HG03159 (cell line): ENCODE measurements around the gene NTM.

Source experiments
- ATAC-seq: cut with Tn5 transposase; IDR thresholded peaks from one replicate; pipeline ENCODE4 v1.9.1; 2021; ENCODE audit warnings: mild to moderate bottlenecking, moderate library complexity; ENCODE audit not compliant: unreplicated experiment

The NTM gene

GRCh38 chr11:131841925-131842635 is 471.7 kb downstream of the NTM start:
- ATAC-seq = no peak

- ATAC-seq = no peak
Measured at GRCh38 chr11:131845255-131845654, 474.8 kb downstream of the NTM start.

- no peak for ATAC-seq
Measured at GRCh38 chr11:131849485-131849884, 479.1 kb downstream of the NTM start.

GRCh38 chr11:131850507-131850906 is 480.1 kb downstream of the NTM start:
- ATAC-seq = no peak

- ATAC-seq = no peak
Measured at GRCh38 chr11:131851964-131852755, 481.7 kb downstream of the NTM start.

- ATAC-seq = no peak
Measured at GRCh38 chr11:131852757-131853156, 482.3 kb downstream of the NTM start.

- no peak for ATAC-seq
Measured at GRCh38 chr11:131854391-131854790, 484.0 kb downstream of the NTM start.

GRCh38 chr11:131855320-131855719 is 484.9 kb downstream of the NTM start:
- ATAC-seq = no peak

GRCh38 chr11:131857246-131857645 is 486.8 kb downstream of the NTM start:
- no peak for ATAC-seq

- no peak for ATAC-seq
Measured at GRCh38 chr11:131858505-131858904, 488.1 kb downstream of the NTM start.

- ATAC-seq = no peak
Measured at GRCh38 chr11:131859538-131860210, 489.3 kb downstream of the NTM start.

GRCh38 chr11:131864228-131864627 is 493.8 kb downstream of the NTM start:
- ATAC-seq = no peak

- ATAC-seq = no peak
Measured at GRCh38 chr11:131865860-131866259, 495.4 kb downstream of the NTM start.

GRCh38 chr11:131866535-131867400 is 496.4 kb downstream of the NTM start:
- ATAC-seq = no peak

- peak; percentile 79 for ATAC-seq
Measured at GRCh38 chr11:131867457-131868257, 497.2 kb downstream of the NTM start.

GRCh38 chr11:131868629-131869507 is 498.5 kb downstream of the NTM start:
- ATAC-seq = no peak

- ATAC-seq = no peak
Measured at GRCh38 chr11:131870305-131870704, 499.9 kb downstream of the NTM start.

- no peak for ATAC-seq
Measured at GRCh38 chr11:131871006-131871405, 500.6 kb downstream of the NTM start.

- ATAC-seq = no peak
Measured at GRCh38 chr11:131874070-131874469, 503.7 kb downstream of the NTM start.
